Measurements from ENCODE around the gene VPS11. TPM values are rescaled to one million over a fixed set of nuclear protein-coding genes. Genes with fewer than 3 reads are reported as not detected.

Gene VPS11
- total RNA-seq, 1 experiment from 2014 or later, result 20.2 TPM

DNA sequence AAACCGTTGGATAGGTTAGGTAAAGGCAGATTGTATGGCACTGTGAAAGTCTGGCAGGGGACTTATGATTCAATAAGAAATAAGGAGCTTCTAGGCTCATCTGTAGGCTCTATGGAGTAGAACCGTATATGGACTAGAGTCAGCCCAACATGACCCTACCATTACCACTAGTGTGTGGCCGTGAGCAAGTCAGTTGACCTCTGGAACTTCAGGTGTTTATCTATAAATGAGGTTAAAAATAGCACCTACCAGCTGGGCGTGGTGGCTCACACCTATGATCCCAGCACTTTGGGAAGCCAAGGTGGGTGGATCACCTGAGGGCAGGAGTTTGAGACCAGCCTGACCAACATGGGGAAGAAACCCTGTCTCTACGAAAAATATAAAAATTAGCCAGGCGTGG lies 58.2 kb downstream of the VPS11 start (continued):
- TF ChIP-seq, protein P1, sequence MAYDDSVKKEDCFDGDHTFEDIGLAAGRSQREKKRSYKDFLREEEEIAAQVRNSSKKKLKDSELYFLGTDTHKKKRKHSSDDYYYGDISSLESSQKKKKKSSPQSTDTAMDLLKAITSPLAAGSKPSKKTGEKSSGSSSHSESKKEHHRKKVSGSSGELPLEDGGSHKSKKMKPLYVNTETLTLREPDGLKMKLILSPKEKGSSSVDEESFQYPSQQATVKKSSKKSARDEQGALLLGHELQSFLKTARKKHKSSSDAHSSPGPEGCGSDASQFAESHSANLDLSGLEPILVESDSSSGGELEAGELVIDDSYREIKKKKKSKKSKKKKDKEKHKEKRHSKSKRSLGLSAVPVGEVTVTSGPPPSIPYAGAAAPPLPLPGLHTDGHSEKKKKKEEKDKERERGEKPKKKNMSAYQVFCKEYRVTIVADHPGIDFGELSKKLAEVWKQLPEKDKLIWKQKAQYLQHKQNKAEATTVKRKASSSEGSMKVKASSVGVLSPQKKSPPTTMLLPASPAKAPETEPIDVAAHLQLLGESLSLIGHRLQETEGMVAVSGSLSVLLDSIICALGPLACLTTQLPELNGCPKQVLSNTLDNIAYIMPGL (CRISPR knock-in tag; IDR thresholded peaks at IDR 0.05), result no peak
- no peak for TF ChIP-seq FOXP1 (CRISPR knock-in tag; IDR thresholded peaks at IDR 0.05; ENCODE audit: borderline replicate concordance)
- no peak for TF ChIP-seq JUN (CRISPR knock-in tag; IDR thresholded peaks at IDR 0.05)
- TF ChIP-seq GRHL2 (CRISPR knock-in tag; IDR thresholded peaks at IDR 0.05; ENCODE audit: insufficient replicate concordance, severe bottlenecking), result no peak
- TF ChIP-seq, protein P2, sequence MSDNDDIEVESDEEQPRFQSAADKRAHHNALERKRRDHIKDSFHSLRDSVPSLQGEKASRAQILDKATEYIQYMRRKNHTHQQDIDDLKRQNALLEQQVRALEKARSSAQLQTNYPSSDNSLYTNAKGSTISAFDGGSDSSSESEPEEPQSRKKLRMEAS (CRISPR knock-in tag; IDR thresholded peaks at IDR 0.05), result no peak
- TF ChIP-seq, protein P3, sequence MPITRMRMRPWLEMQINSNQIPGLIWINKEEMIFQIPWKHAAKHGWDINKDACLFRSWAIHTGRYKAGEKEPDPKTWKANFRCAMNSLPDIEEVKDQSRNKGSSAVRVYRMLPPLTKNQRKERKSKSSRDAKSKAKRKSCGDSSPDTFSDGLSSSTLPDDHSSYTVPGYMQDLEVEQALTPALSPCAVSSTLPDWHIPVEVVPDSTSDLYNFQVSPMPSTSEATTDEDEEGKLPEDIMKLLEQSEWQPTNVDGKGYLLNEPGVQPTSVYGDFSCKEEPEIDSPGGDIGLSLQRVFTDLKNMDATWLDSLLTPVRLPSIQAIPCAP (CRISPR knock-in tag; IDR thresholded peaks at IDR 0.05), result no peak
- no peak for TF ChIP-seq TP53 (CRISPR knock-in tag; IDR thresholded peaks at IDR 0.05)
- TF ChIP-seq, protein P4, sequence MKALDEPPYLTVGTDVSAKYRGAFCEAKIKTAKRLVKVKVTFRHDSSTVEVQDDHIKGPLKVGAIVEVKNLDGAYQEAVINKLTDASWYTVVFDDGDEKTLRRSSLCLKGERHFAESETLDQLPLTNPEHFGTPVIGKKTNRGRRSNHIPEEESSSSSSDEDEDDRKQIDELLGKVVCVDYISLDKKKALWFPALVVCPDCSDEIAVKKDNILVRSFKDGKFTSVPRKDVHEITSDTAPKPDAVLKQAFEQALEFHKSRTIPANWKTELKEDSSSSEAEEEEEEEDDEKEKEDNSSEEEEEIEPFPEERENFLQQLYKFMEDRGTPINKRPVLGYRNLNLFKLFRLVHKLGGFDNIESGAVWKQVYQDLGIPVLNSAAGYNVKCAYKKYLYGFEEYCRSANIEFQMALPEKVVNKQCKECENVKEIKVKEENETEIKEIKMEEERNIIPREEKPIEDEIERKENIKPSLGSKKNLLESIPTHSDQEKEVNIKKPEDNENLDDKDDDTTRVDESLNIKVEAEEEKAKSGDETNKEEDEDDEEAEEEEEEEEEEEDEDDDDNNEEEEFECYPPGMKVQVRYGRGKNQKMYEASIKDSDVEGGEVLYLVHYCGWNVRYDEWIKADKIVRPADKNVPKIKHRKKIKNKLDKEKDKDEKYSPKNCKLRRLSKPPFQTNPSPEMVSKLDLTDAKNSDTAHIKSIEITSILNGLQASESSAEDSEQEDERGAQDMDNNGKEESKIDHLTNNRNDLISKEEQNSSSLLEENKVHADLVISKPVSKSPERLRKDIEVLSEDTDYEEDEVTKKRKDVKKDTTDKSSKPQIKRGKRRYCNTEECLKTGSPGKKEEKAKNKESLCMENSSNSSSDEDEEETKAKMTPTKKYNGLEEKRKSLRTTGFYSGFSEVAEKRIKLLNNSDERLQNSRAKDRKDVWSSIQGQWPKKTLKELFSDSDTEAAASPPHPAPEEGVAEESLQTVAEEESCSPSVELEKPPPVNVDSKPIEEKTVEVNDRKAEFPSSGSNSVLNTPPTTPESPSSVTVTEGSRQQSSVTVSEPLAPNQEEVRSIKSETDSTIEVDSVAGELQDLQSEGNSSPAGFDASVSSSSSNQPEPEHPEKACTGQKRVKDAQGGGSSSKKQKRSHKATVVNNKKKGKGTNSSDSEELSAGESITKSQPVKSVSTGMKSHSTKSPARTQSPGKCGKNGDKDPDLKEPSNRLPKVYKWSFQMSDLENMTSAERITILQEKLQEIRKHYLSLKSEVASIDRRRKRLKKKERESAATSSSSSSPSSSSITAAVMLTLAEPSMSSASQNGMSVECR (CRISPR knock-in tag; IDR thresholded peaks at IDR 0.05; ENCODE audit: borderline replicate concordance), result no peak
- TF ChIP-seq, protein P5, sequence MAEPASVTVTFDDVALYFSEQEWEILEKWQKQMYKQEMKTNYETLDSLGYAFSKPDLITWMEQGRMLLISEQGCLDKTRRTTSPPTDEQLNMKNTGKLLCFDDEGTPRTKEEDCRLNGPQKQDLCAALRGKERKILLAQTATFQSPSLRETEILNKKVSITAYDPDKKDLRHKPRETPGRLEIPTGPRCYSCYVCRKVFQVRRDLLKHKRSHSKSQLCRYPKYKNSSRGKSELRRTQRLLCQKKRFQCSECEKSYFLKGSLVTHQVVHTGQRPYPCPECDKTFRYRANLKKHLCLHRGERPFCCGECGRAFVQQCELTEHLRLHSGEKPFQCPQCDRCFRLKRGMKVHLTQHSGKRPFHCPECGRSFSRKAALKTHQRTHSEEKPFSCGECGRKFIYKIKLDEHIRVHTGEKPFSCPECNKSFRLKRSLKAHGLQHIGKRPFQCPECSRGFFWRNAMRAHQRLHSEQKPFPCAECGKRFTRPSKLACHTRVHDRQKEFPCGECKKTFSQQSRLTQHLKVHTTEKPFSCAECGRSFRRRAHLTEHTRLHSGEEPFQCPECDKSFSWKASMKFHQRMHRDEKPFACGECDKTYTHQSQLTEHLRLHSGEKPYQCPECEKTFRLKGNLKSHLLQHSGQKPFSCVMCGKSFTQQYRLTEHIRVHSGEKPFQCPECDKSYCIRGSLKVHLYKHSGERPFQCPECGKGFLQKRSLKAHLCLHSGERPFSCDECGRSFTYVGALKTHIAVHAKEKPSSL (CRISPR knock-in tag; conservative IDR thresholded peaks at IDR 0.05), result no peak
- no peak for TF ChIP-seq RELA (CRISPR knock-in tag; IDR thresholded peaks at IDR 0.05; ENCODE audit: borderline replicate concordance)
- no peak for TF ChIP-seq ZNF232 (CRISPR knock-in tag; IDR thresholded peaks at IDR 0.05)
- TF ChIP-seq, protein P6, sequence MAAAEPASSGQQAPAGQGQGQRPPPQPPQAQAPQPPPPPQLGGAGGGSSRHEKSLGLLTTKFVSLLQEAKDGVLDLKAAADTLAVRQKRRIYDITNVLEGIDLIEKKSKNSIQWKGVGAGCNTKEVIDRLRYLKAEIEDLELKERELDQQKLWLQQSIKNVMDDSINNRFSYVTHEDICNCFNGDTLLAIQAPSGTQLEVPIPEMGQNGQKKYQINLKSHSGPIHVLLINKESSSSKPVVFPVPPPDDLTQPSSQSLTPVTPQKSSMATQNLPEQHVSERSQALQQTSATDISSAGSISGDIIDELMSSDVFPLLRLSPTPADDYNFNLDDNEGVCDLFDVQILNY (CRISPR knock-in tag; IDR thresholded peaks at IDR 0.05), result no peak
- no peak for TF ChIP-seq ELF4 (CRISPR knock-in tag; IDR thresholded peaks at IDR 0.05; ENCODE audit: low read depth)
- TF ChIP-seq, protein P7, sequence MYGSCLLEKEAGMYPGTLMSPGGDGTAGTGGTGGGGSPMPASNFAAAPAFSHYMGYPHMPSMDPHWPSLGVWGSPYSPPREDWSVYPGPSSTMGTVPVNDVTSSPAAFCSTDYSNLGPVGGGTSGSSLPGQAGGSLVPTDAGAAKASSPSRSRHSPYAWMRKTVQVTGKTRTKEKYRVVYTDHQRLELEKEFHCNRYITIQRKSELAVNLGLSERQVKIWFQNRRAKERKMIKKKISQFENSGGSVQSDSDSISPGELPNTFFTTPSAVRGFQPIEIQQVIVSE (CRISPR knock-in tag; IDR thresholded peaks at IDR 0.05; ENCODE audit: borderline replicate concordance), result no peak
- TF ChIP-seq TCF7 (CRISPR knock-in tag; IDR thresholded peaks at IDR 0.05; ENCODE audit: low read depth), result no peak

Data from WTC11 (cell line).